Measurements from ENCODE around the gene NUP88. TPM values are rescaled to one million over a fixed set of nuclear protein-coding genes. Genes with fewer than 3 reads are reported as not detected.
A peak's percentile ranks its signal among the peaks of the same experiment; 100 is the strongest.

NUP88 gene
- total RNA-seq, 2 donors from 2014 or later, result 121 to 136 TPM

DNA sequence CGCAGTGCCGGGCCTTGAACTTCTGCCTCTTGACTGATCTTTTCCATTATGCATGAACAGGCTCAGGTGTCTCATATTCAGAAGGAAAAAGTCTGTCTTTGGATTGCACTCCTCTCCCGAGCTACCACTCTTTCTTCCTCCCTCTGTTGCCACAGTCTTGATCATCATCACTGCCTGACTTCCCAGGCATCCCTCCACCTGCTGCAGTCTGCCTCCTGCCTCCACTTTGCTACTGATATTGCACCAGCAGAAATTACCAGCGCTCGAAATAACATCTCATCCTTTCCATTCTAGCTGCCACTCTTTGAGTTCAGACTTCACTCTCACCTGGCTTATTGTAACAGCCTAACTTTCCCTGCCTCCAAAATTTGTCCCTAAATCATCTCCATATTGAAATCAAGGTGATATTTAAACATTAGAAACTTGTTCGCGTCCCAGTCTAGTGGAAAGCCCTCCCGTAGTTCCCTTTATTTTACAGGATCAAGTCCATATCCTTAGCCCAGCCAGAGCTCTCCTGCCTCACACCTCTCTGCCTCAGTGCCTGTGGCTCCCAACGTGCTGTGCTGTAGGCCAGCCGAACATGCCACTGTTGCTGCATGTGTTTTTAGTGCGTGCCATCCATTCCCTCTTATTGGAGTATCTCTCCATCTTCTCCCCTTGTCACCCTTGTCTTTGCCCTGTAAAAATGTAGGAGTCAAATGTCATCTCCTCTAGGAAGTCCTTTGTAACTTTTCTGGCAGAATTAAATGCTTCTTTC is 39.9 kb downstream of the NUP88 start:
- ATAC-seq (no peak), DNase-seq (ENCODE audit: low spot score in 2 of 2) (no peak)
- Mint-ChIP-seq H3K9me3 (no peaks in the 10 kb centered on the region), H3K36me3 (peaks cover 7 to 16% of the 10 kb centered on the region in 2 donors), H3K27ac (peak overlapping the region; percentile 15 to 58)

DNA sequence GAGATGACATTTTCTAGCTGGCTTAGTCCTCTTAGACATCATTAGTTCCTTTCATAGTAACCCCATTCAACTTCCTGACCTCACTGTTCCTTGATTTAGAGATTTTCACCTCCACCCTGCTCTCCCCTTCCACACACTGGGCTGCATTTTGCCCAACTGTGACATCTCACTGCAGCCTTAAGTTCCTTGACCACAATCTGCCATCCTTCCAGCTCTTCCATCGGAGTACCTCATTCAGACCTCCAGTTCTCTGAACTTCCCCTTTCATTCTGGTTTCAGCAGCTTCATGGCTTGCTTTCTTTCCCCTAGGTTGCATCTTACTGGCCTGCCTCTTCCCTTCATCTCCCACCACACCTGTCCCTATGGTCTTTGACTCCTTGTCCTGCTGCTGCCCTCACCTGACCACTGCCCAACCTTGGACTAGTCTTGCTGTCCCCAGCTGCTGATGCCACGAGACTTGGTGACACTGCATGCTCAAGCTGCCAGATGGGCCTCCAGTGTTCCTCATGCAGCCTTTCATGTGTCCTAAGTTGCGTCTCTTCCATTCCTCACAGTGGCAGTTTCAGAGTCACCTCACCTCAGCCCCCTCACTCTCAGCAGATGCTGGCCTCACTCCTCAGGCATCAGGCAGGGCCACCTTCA is 40.8 kb downstream of the NUP88 start:
- no peaks in the 10 kb centered on the region for H3K9me3 Mint-ChIP-seq
- H3K27ac Mint-ChIP-seq, result peak overlapping the region; percentile 15 to 58
- peaks cover 7 to 16% of the 10 kb centered on the region in 2 donors for H3K36me3 Mint-ChIP-seq
- ATAC-seq (peak in 1 of 2 donors; percentile 27), DNase-seq (ENCODE audit: low spot score in 2 of 2) (no peak)

DNA sequence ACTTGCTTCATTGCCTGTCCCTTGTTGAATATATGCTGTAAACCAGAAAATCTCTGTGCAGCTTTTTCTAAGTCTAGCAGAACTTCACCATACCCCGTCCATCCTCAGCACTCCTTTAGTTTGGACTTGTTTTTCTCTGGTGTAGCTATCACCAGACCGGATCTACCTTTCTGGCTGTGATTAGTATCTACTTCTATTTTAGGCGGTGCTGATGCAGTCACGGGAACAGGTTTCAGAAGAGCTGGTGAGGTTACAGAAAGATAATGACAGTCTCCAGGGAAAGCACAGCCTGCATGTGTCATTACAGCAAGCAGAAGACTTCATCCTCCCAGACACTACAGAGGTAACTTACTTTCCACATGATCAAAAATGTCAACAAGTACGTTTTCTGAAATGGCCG is 46.4 kb downstream of the NUP88 start:
- DNase-seq (ENCODE audit: low spot score in 2 of 2) (no peak), ATAC-seq (no peak)
- H3K27ac Mint-ChIP-seq, result peak overlapping the region in 1 of 2 donors; percentile 20
- H3K9me3 Mint-ChIP-seq, result no peaks in the 10 kb centered on the region
- H3K36me3 Mint-ChIP-seq, result peaks cover 0 to 4% of the 10 kb centered on the region in 2 donors

DNA sequence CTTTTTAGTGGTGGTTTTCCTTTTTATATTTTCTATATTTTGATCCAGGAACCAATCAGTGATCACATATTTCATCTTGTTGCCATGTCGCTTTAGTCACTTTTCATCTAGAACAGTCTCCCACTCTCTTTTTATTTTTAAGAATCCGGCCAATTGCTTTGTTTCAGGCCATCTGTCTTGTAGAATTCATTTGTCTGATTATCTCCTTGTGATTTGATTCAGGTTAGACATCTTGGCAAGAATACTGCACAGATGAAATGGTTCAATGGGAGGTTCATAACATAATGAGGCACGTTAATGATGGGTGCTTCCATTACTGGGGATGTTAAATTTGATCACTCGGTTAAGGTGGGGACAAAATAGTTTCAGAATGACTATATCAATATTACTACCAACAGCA is 49.1 kb downstream of the NUP88 start:
- ATAC-seq, result no peak
- Mint-ChIP-seq H3K27ac (no peak overlapping the region), H3K36me3 (peaks cover 0 to 8% of the 10 kb centered on the region in 2 donors), H3K9me3 (no peaks in the 10 kb centered on the region)
- no peak for DNase-seq (ENCODE audit: low spot score in 2 of 2)

DNA sequence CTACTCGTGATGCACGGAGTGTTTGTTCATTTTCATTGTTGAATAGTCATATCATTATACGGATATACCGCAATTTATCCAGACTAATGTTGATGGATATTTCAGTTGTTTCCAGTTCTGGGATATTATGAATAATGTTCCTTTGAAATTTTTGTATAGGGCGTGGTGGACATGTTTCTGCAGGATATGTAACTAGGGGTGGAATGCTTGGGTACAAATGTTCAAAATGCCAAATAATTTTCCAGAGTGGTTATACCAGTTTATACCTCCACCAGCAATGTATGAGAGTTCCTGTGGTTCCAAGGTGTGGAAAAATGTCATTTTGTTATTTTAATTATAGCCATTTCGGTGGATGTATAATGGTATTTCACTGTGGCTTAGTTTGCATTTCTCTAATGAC is 53.6 kb downstream of the NUP88 start:
- no peaks in the 10 kb centered on the region for H3K9me3 Mint-ChIP-seq
- peak overlapping the region in 1 of 2 donors; percentile 25 for H3K27ac Mint-ChIP-seq
- no peak for ATAC-seq
- peaks cover 0 to 8% of the 10 kb centered on the region in 2 donors for H3K36me3 Mint-ChIP-seq
- DNase-seq (ENCODE audit: low spot score in 2 of 2), result no peak

DNA sequence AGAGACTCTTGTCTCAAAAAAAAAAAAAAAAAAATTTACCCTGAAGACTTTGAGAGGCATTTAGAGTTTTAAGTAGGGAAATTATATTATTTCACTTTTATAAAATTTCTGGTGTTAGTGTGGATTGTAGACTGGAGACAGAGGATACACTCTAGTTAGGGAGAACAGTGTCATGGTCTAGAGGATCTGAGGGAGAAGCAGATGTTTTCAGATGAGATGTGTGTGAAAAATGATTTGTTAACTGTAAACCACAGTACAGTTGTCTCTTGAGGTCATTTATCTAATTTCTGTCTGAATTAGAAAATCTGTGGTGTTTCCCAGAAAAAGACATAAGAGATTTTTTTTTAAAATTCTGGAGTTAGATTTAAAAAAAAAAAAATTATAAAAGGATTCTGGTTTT is 54.8 kb downstream of the NUP88 start:
- Mint-ChIP-seq H3K9me3 (no peaks in the 10 kb centered on the region), H3K36me3 (peaks cover 0 to 15% of the 10 kb centered on the region in 2 donors), H3K27ac (peak overlapping the region in 1 of 2 donors; percentile 65)
- ATAC-seq, result no peak
- DNase-seq (ENCODE audit: low spot score in 2 of 2), result no peak

DNA sequence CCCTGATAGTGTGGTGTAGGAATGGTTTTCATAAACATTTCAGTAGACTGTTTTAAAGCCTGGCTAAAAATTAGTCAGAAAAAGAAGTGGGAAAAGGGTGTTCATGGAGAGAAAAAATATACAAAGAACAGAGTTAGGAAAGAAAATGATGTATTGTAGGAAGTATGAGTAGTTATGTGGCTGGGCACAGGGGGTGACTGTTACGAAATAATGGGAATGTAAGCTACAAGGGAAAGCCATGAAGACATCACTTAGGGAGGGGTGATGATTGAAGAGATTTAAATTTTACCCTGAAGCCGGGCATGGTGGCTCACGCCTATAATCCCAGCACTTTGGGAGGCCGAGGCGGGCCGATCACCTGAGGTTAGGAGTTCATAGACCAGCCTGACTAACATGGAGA is 55.3 kb downstream of the NUP88 start:
- ATAC-seq (no peak), DNase-seq (ENCODE audit: low spot score in 2 of 2) (no peak)
- Mint-ChIP-seq H3K36me3 (peaks cover 0 to 15% of the 10 kb centered on the region in 2 donors), H3K27ac (peak overlapping the region in 1 of 2 donors; percentile 6), H3K9me3 (no peaks in the 10 kb centered on the region)

DNA sequence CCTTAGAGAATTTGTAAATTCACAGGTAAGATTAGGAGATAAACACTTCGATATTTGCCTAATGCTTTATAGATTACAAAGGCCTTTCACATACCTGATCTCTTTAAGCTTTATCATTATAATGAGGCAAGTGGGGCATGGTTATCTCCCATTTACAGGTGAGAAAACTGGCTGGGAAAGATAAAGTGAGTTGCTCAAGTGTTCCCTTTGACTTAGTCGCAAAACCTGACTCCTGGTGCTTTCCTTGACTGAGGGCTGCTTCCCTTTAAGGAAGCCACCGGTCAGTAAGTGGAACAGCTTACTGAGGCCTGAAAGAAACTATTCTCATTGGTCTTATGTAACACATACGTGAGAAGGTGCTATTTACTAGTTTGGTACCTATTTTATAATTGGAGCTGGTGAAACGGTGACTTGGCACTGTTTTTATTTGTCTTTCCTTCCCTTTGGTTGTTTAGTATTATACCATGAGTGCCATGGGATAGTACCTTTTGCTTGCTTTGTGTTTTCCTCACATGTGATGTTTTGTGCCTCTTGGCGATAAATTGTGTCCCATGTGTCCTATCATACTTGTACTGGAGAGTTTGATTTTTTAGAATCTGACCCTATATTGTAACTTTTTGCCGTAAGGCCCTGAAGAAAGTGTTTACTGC is 57.2 kb downstream of the NUP88 start:
- no peaks in the 10 kb centered on the region for H3K9me3 Mint-ChIP-seq
- no peak overlapping the region for H3K27ac Mint-ChIP-seq
- DNase-seq (ENCODE audit: low spot score in 2 of 2), result no peak
- no peak for ATAC-seq
- peaks cover 0 to 7% of the 10 kb centered on the region in 2 donors for H3K36me3 Mint-ChIP-seq

DNA sequence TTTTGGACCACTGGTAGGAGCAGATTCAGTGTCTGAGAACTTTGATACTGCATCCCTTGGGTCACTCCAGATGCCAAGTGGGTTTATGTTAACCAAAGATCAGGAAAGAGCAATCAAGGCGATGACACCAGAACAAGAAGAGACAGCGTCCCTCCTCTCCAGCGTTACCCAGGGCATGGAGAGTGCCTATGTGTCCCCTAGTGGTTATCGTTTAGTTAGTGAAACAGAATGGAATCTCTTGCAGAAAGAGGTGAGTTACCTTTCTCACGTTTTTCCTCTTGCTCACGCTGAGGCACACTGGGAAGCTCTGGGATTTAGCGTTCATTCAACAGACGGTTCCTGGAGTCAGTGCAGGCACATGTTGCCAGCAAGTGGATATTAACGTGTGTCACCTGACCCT is 58.0 kb downstream of the NUP88 start:
- DNase-seq (ENCODE audit: low spot score in 2 of 2) (no peak), ATAC-seq (no peak)
- Mint-ChIP-seq H3K27ac (no peak overlapping the region), H3K9me3 (no peaks in the 10 kb centered on the region), H3K36me3 (peaks cover 0 to 7% of the 10 kb centered on the region in 2 donors)

DNA sequence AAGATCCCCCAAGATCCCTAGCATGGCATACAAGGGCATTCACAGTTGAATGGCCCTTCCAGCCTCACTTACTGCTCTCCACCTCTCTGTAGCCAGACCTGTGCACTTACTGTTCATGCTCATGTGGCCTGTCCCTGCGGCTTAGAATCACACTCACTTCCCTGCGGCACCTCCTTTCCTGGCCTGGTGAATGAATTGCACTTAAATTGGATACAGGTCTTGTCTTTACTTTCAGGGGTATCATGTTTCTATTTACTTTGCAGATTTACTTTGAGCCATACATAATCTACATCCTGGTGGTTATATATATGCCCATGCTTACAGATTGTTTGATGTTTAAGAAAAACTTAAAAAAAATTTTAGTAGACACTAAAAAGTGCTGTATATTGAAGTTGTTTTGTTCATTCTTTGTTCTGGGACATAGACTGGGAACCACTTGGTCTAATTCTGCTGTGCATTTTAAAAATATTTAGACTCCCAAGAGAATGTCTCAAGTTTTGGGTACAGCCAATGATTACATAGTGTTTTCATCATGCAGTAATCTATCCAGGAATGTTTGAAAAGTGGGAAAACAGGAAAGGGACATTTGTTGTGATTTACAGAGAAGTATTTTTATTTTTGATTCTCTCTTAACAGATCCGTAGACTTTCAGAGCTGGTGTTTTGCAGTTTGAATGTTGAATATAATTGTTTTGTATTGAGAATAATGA is 63.9 kb downstream of the NUP88 start:
- no peaks in the 10 kb centered on the region for H3K9me3 Mint-ChIP-seq
- DNase-seq (ENCODE audit: low spot score in 2 of 2), result no peak
- peaks cover 0 to 4% of the 10 kb centered on the region in 2 donors for H3K36me3 Mint-ChIP-seq
- no peak for ATAC-seq
- peak overlapping the region; percentile 13 to 28 for H3K27ac Mint-ChIP-seq

DNA sequence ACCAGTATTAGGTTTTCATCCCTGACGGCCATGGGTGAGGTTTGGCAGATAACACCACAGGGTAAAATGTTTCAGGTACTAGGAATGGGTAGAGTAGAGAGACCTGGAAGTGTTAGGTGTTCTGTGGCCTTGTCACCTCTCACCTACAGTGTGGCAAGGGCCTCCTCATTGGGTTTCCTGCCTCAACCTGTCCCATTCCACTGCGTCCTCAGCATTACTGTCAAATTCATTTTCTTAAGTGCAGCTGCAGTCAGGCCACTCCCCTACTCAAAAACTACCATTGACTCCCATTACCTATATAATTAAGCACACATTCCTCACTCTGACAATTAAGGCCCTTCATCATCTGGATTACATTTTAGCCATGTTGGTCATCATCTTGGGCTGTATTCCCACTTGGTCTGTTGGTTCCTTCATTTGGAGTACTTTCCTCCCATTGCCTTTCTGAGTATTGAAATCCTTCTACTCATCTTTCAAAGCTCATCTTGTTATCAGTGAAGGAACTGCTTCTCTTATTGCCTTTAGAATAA is 64.5 kb downstream of the NUP88 start:
- H3K9me3 Mint-ChIP-seq, result no peaks in the 10 kb centered on the region
- H3K36me3 Mint-ChIP-seq, result no peaks in the 10 kb centered on the region
- ATAC-seq (no peak), DNase-seq (ENCODE audit: low spot score in 2 of 2) (no peak)
- peak overlapping the region; percentile 13 to 28 for H3K27ac Mint-ChIP-seq

DNA sequence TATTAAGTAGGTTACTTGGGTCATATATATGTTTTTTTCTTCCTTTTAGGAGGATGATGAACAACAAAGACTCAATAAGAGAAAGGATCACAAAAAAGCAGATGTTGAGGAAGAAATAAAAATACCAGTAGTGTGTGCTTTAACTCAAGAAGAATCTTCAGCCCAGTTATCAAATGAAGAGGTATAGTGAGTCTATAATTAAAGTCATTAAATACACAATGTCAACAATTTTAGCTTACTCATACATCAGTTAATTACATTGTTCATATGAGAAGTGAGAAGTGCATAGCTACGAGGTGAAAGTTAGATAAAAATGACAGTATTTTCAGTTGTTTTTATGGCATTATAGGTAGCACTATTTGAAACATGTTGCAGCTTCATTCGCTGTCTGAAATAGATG is 65.2 kb downstream of the NUP88 start:
- ATAC-seq, result no peak
- H3K9me3 Mint-ChIP-seq, result no peaks in the 10 kb centered on the region
- DNase-seq (ENCODE audit: low spot score in 2 of 2), result no peak
- H3K27ac Mint-ChIP-seq, result no peak overlapping the region
- H3K36me3 Mint-ChIP-seq, result no peaks in the 10 kb centered on the region

DNA sequence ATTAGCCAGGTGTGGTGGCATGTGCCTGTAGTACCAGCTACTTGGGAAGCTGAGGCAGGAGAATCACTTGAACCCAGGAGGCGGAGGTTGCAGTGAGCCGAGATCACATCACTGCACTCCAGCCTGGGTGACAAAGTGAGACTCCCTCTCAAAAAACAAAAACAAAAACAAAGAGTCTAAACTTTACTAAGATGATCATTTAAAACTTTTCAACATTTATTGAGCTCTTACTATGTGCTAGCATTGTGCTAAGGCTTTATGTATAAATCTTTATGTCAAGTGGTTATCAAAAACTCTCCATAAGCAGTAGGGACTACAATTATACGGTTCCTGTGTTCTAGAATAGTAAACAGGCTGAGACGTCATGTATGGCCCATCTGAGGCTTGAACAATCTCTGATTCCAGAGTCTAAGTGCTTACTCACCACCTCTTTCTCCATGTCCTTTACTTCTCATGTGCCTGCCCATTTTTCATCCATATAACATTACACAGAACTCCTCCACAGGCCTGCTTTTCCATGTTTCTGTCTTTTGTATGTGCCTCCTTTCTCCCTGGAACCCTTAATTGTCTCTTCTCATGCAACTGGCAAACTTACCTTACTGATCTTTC is 66.7 kb downstream of the NUP88 start:
- Mint-ChIP-seq H3K9me3 (no peaks in the 10 kb centered on the region), H3K36me3 (no peaks in the 10 kb centered on the region), H3K27ac (peak overlapping the region in 1 of 2 donors; percentile 22)
- DNase-seq (ENCODE audit: low spot score in 2 of 2) (no peak), ATAC-seq (no peak)

DNA sequence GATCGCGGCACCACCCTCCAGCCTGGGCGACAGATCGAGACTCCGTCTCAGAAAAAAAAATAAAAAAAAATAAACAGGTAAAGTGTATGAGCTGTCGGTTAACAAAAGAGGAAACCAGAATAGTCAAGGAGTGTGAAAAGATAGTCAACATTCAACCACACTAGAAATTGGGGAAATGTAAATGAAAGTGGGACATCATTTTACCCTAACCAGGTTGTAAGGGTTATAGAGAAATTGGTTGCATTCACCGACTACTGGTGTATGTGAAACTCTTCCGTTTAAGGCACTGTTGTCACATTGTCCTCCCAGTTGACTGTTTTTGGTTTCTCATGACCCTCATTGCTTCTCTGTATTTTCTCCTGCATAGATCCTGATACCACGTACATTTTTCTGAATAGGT is 74.5 kb downstream of the NUP88 start:
- H3K27ac Mint-ChIP-seq, result no peak overlapping the region
- H3K36me3 Mint-ChIP-seq, result no peaks in the 10 kb centered on the region
- ATAC-seq, result no peak
- no peak for DNase-seq (ENCODE audit: low spot score in 2 of 2)
- H3K9me3 Mint-ChIP-seq, result no peaks in the 10 kb centered on the region

All from activated naive CD4-positive, alpha-beta T cell treated with anti-CD3 and anti-CD28 coated beads, Interleukin-2, amount 50 U/mL, for 72 hours (primary cell).